ENCODE results near the gene TMEM38A.

The TMEM38A gene

GRCh38 chr19:16641695-16642094 is 19.2 kb upstream of the TMEM38A start:
- TF ChIP-seq CSDC2 (CRISPR knock-in tag; IDR thresholded peaks at IDR 0.05) (no peak), POU6F1 (CRISPR knock-in tag; IDR thresholded peaks at IDR 0.05; ENCODE audit: borderline replicate concordance, low read depth) (no peak), SNAI2 (CRISPR knock-in tag; IDR thresholded peaks at IDR 0.05) (no peak), ZNF565 (CRISPR knock-in tag; conservative IDR thresholded peaks at IDR 0.05; ENCODE audit: low read depth) (no peak), ZFP3 (CRISPR knock-in tag; IDR thresholded peaks at IDR 0.05) (no peak), TOX (CRISPR knock-in tag; IDR thresholded peaks at IDR 0.05; ENCODE audit: borderline replicate concordance) (no peak), ARNTL (CRISPR knock-in tag; IDR thresholded peaks at IDR 0.05; ENCODE audit: borderline replicate concordance, low read depth) (no peak), OSR1 (CRISPR knock-in tag; IDR thresholded peaks at IDR 0.05) (no peak), BACH2 (CRISPR knock-in tag; IDR thresholded peaks at IDR 0.05; ENCODE audit: borderline replicate concordance) (no peak), ZC3H10 (CRISPR knock-in tag; IDR thresholded peaks at IDR 0.05) (no peak), GLIS3 (CRISPR knock-in tag; IDR thresholded peaks at IDR 0.05) (no peak), PPARA (CRISPR knock-in tag; IDR thresholded peaks at IDR 0.05; ENCODE audit: borderline replicate concordance) (no peak), ZNF70 (CRISPR knock-in tag; IDR thresholded peaks at IDR 0.05) (no peak), ESRRG (CRISPR knock-in tag; IDR thresholded peaks at IDR 0.05) (no peak), CREB5 (CRISPR knock-in tag; IDR thresholded peaks at IDR 0.05; ENCODE audit: low read depth) (no peak), CSRNP3 (CRISPR knock-in tag; IDR thresholded peaks at IDR 0.05) (no peak), ISL1 (CRISPR knock-in tag; IDR thresholded peaks at IDR 0.05) (no peak)
- ATAC-seq = no peak

- no peak for TF ChIP-seq RARB (CRISPR knock-in tag; IDR thresholded peaks at IDR 0.05)
Observed at GRCh38 chr19:16645140-16645539, 15.8 kb upstream of the TMEM38A start.

GRCh38 chr19:16649734-16650133 is 11.2 kb upstream of the TMEM38A start:
- ATAC-seq = no peak; the same call in 2 of the 3 replicates
- TF ChIP-seq BACH2 (CRISPR knock-in tag; IDR thresholded peaks at IDR 0.05; ENCODE audit: borderline replicate concordance) (no peak), ESRRG (CRISPR knock-in tag; IDR thresholded peaks at IDR 0.05) (no peak), PATZ1 (CRISPR knock-in tag; IDR thresholded peaks at IDR 0.05; ENCODE audit: borderline replicate concordance) (no peak), RARB (CRISPR knock-in tag; IDR thresholded peaks at IDR 0.05) (no peak), TCF4 (CRISPR knock-in tag; IDR thresholded peaks at IDR 0.05; ENCODE audit: borderline replicate concordance) (no peak), TSHZ2 (CRISPR knock-in tag; IDR thresholded peaks at IDR 0.05) (no peak), POU6F1 (CRISPR knock-in tag; IDR thresholded peaks at IDR 0.05; ENCODE audit: borderline replicate concordance, low read depth) (no peak)

More at GRCh38 chr19:16645140-16645539, 15.8 kb upstream of the TMEM38A start:
- no peak for ATAC-seq
